ENCODE data around the gene KIF11.

KIF11 gene

GRCh38 chr10:92688927-92689662 is 96.2 kb downstream of the KIF11 start:
- TF ChIP-seq CTCF (IDR thresholded peaks at IDR 0.05; ENCODE audit: low read depth, low read length), result peak; percentile 19
- peak; percentile 48 for DNase-seq (ENCODE audit: low read depth, low spot score)
- peak overlapping the region; percentile 44 for H3K4me3 ChIP-seq (ENCODE audit: low read depth, low read length)
- in situ Hi-C loops (cut with HindIII; ENCODE audit: low sequenced_read_pairs), result no loop called here

- peak; percentile 73 for DNase-seq (ENCODE audit: low read depth, low spot score)
- H3K4me3 ChIP-seq (ENCODE audit: low read depth, low read length), result peak within 1 kb of the TSS; percentile 64
- no peak for TF ChIP-seq CTCF (IDR thresholded peaks at IDR 0.05; ENCODE audit: low read depth, low read length)
- in situ Hi-C loops (cut with HindIII; ENCODE audit: low sequenced_read_pairs), result no loop called here
These were observed 96.8 kb downstream of the KIF11 start, which contains the start of gene HHEX for GRCh38 chr10:92689663-92690210. HHEX (plus strand) TSS chr10:92689955; CDS start chr10:92689987, 32 bp downstream.

- TF ChIP-seq CTCF (IDR thresholded peaks at IDR 0.05; ENCODE audit: low read depth, low read length), result no peak
- DNase-seq (ENCODE audit: low read depth, low spot score), result peak; percentile 73
- H3K4me3 ChIP-seq (ENCODE audit: low read depth, low read length), result peak overlapping the region; percentile 64
- in situ Hi-C loops (cut with HindIII; ENCODE audit: low sequenced_read_pairs), result no loop called here
These were observed 97.4 kb downstream of the KIF11 start for GRCh38 chr10:92690211-92690914.

GRCh38 chr10:92690915-92691590 is 98.1 kb downstream of the KIF11 start:
- in situ Hi-C loops (cut with HindIII; ENCODE audit: low sequenced_read_pairs), result no loop called here
- no peak for DNase-seq (ENCODE audit: low read depth, low spot score)
- peak overlapping the region; percentile 64 for H3K4me3 ChIP-seq (ENCODE audit: low read depth, low read length)
- no peak for TF ChIP-seq CTCF (IDR thresholded peaks at IDR 0.05; ENCODE audit: low read depth, low read length)

- H3K4me3 ChIP-seq (ENCODE audit: low read depth, low read length), result peak overlapping the region; percentile 7
- DNase-seq (ENCODE audit: low read depth, low spot score), result no peak
- no peak for TF ChIP-seq CTCF (IDR thresholded peaks at IDR 0.05; ENCODE audit: low read depth, low read length)
- in situ Hi-C loops (cut with HindIII; ENCODE audit: low sequenced_read_pairs), result no loop called here
These were observed 98.7 kb downstream of the KIF11 start for GRCh38 chr10:92691591-92692079.

GRCh38 chr10:92692080-92692671 is 99.2 kb downstream of the KIF11 start:
- in situ Hi-C loops (cut with HindIII; ENCODE audit: low sequenced_read_pairs), result no loop called here
- DNase-seq (ENCODE audit: low read depth, low spot score), result no peak
- TF ChIP-seq CTCF (IDR thresholded peaks at IDR 0.05; ENCODE audit: low read depth, low read length), result no peak
- H3K4me3 ChIP-seq (ENCODE audit: low read depth, low read length), result no peak overlapping the region

Measured in astrocyte of the spinal cord (primary cell).